GM12878 (cell line): Measurements from ENCODE around the gene ICA1. TPM values are rescaled to one million over a fixed set of nuclear protein-coding genes. Genes with fewer than 3 reads are reported as not detected.

ENCODE experiments used
- ATAC-seq: fragments of 200-7000 bp; cut with Tn5 transposase; 3 replicates; pipeline ENCODE4 v1.9.1; 2020; ENCODE audit warnings: mild to moderate bottlenecking, moderate library complexity
- BruUV-seq: library from RNA; stranded (reverse); fragments of 400-500 nt; replicated peaks from 2 replicates; lab custom pipeline; 2021; lab: Mats Ljungman, UMichigan
- CTCF ChIA-PET: fragments of 300-600 bp; sonication (Branson Sonifier 250); formaldehyde crosslinking; extraction: SDS; loops from one replicate; lab custom pipeline; 2021; ENCODE audit warnings: inconsistent platforms; lab: Yijun Ruan, JAX
- POLR2A ChIA-PET: fragments of 350-600 bp; formaldehyde crosslinking; extraction: SDS; loops from one replicate; lab custom pipeline; 2021; ENCODE audit warnings: inconsistent platforms; lab: Charles Lee
- RAD21 ChIA-PET: fragments of 300-600 bp; sonication (Branson Sonifier 250); formaldehyde crosslinking; loops from one replicate; lab custom pipeline; 2023; ENCODE audit warnings: antibody characterized with exemption; ENCODE audit not compliant: unreplicated experiment; lab: Charles Lee
- SMC1A ChIA-PET: fragments of 300-600 bp; sonication (Branson Sonifier 250); formaldehyde crosslinking; loops from one replicate; lab custom pipeline; 2023; ENCODE audit not compliant: unreplicated experiment, uncharacterized antibody; lab: Charles Lee
- DNase-seq: peaks from one replicate; pipeline ENCODE4 v3.0.0-alpha.2; 2011; ENCODE audit warnings: low read depth, low spot score
- FAIRE-seq: peaks from 3 replicates; lab custom pipeline; 2011; peaks lifted over from hg19 to GRCh38; lab: Jason Lieb, UNC
- H2AFZ ChIP-seq: 2 replicates; pipeline ENCODE4 v1.6.0; 2011; ENCODE audit warnings: low read depth, low read length, control low read depth; ENCODE audit not compliant: control insufficient read depth
- H3K27ac ChIP-seq: 2 replicates; pipeline ENCODE4 v1.5.1; 2011; ENCODE audit warnings: control low read depth; ENCODE audit not compliant: control insufficient read depth, insufficient read depth
- H3K27me3 ChIP-seq, 2 experiments: replicated peaks in 1 of 2; 2 replicates each; pipeline versions ENCODE4 v1.6.0 to v1.6.1; 2011; ENCODE audit warnings: low read length in 1 of 2; ENCODE audit not compliant: control insufficient read depth in 2 of 2, insufficient read depth in 2 of 2
- H3K36me3 ChIP-seq, 2 experiments: 2 replicates each; pipeline ENCODE4 v1.5.1; 2011; ENCODE audit warnings: low read length in 1 of 2; ENCODE audit not compliant: control insufficient read depth in 2 of 2, insufficient read depth in 2 of 2
- H3K4me1 ChIP-seq: 2 replicates; pipeline ENCODE4 v1.6.1; 2011; ENCODE audit warnings: mild to moderate bottlenecking, low read length, moderate library complexity, mixed read lengths; ENCODE audit not compliant: control insufficient read depth, insufficient read depth
- H3K4me2 ChIP-seq: 2 replicates; pipeline ENCODE4 v1.6.0; 2011; ENCODE audit warnings: control low read depth; ENCODE audit not compliant: control insufficient read depth, insufficient read depth
- H3K4me3 ChIP-seq: fragments of 200-600 bp; sonication (generic); 2 replicates; pipeline ENCODE4 v1.5.1; 2016
- H3K79me2 ChIP-seq: 2 replicates; pipeline ENCODE4 v1.6.0; 2011; ENCODE audit warnings: low read length; ENCODE audit not compliant: control insufficient read depth, insufficient read depth
- H3K9ac ChIP-seq: 2 replicates; pipeline ENCODE4 v1.8.0; 2011; ENCODE audit warnings: low read length, control low read depth, mixed read lengths; ENCODE audit not compliant: control insufficient read depth, insufficient read depth
- H3K9me3 ChIP-seq: replicated peaks from 3 replicates; pipeline ENCODE4 v1.5.1; 2011; ENCODE audit warnings: mild to moderate bottlenecking, low read length; ENCODE audit not compliant: control insufficient read depth, insufficient read depth
- H4K20me1 ChIP-seq: 2 replicates; pipeline ENCODE4 v1.6.0; 2011; ENCODE audit not compliant: control insufficient read depth, insufficient read depth
- CHD4 ChIP-seq: fragments of 200-600 bp; sonication (generic); IDR thresholded peaks from 2 replicates; pipeline ENCODE4 v1.6.1; 2016; ENCODE audit warnings: mild to moderate bottlenecking
- ETV6 ChIP-seq, 2 experiments: fragments of 450-650 bp in 1 of 2; IDR thresholded peaks in 1 of 2; conservative IDR thresholded peaks in 1 of 2; 2 replicates each; pipeline ENCODE4 v1.6.1; 2014; ENCODE audit warnings: antibody characterized with exemption in 1 of 2, borderline replicate concordance in 1 of 2, low read depth in 1 of 2, mild to moderate bottlenecking in 1 of 2, moderate library complexity in 1 of 2
- FOXK2 ChIP-seq: fragments of 450-650 bp; IDR thresholded peaks from 2 replicates; pipeline ENCODE4 v1.6.1; 2017; ENCODE audit warnings: mild to moderate bottlenecking, moderate library complexity
- HCFC1 ChIP-seq: fragments of 150-350 bp; IDR thresholded peaks from 2 replicates; pipeline ENCODE4 v1.6.1; 2014; ENCODE audit warnings: low read length
- IKZF1 ChIP-seq: fragments of 450-650 bp; conservative IDR thresholded peaks from 2 replicates; pipeline ENCODE4 v1.6.1; 2017; ENCODE audit warnings: antibody characterized with exemption, mild to moderate bottlenecking
- KDM1A ChIP-seq: fragments of 200-600 bp; sonication (generic); IDR thresholded peaks from 2 replicates; pipeline ENCODE4 v1.6.1; 2016; ENCODE audit warnings: borderline replicate concordance
- MYC ChIP-seq: IDR thresholded peaks from 2 replicates; pipeline ENCODE4 v1.6.1; 2011; ENCODE audit warnings: mild to moderate bottlenecking, low read length, moderate library complexity, inconsistent platforms; ENCODE audit not compliant: insufficient read depth, insufficient replicate concordance, insufficient read length, severe bottlenecking
- POLR2AphosphoS5 ChIP-seq: IDR thresholded peaks from 2 replicates; pipeline ENCODE4 v1.6.1; 2011; ENCODE audit warnings: mild to moderate bottlenecking, low read length, inconsistent platforms
- RAD51 ChIP-seq: fragments of 450-650 bp; IDR thresholded peaks from 2 replicates; pipeline ENCODE4 v1.6.1; 2016; ENCODE audit warnings: moderate library complexity, mild to moderate bottlenecking, inconsistent platforms
- RUNX3 ChIP-seq: IDR thresholded peaks from 2 replicates; pipeline ENCODE4 v1.6.1; 2012; ENCODE audit warnings: low read length, inconsistent platforms
- SMAD1 ChIP-seq: fragments of 450-650 bp; IDR thresholded peaks from 2 replicates; pipeline ENCODE4 v1.6.1; 2018; ENCODE audit warnings: mild to moderate bottlenecking, low read depth; ENCODE audit not compliant: partially characterized antibody
- STAT3 ChIP-seq: IDR thresholded peaks from 2 replicates; pipeline ENCODE4 v1.6.1; 2011; ENCODE audit warnings: low read depth, low read length, improper control_type of control experiment
- SUPT20H ChIP-seq: IDR thresholded peaks from 2 replicates; pipeline ENCODE4 v1.6.1; 2011; ENCODE audit warnings: low read depth, mild to moderate bottlenecking, low read length, moderate library complexity, borderline replicate concordance; ENCODE audit not compliant: control insufficient read depth
- WRNIP1 ChIP-seq: IDR thresholded peaks from 2 replicates; pipeline ENCODE4 v1.6.1; 2011; ENCODE audit warnings: low read depth, low read length, improper control_type of control experiment, borderline replicate concordance
- YY1 ChIP-seq: IDR thresholded peaks from 2 replicates; pipeline ENCODE4 v1.6.1; 2011; ENCODE audit warnings: low read depth, mild to moderate bottlenecking, low read length
- WGBS: methylation state at CpG from one replicate; pipeline ENCODE4 v1.1.6; 2016; ENCODE audit warnings: low lambda C conversion rate; ENCODE audit not compliant: insufficient replicate concordance, insufficient coverage; ENCODE audit errors: missing lambda C conversion rate; 5-methylcytosine and 5-hydroxymethylcytosine counted together
- in situ Hi-C: fragments of 300-500 bp; cut with MboI; formaldehyde crosslinking; loops from 9 replicates; pipeline ENCODE4 v1.14.3; 2018; ENCODE audit warnings: mixed read lengths
- intact Hi-C: fragments of 100-400 bp; cut with micrococcal nuclease; formaldehyde crosslinking; loops from one replicate; pipeline ENCODE4 v1.14.2; 2022; ENCODE audit not compliant: unreplicated experiment
- polyA plus RNA-seq, 11 experiments: library from polyadenylated mRNA; depleted of rRNA in 4 of 11; unstranded in 6 of 11; stranded (reverse) in 5 of 11; fragments of >200 nt; fragmentation: Nextera tagmentation in 4 of 11; fragmentation: Illumina TruSeq in 1 of 11; extraction: Ambion mirVana in 4 of 11; extraction: Trizol in 1 of 11; gene quantifications; 1 replicate in 1 of 11; 2 replicates in 10 of 11; pipeline versions ENCODE4 v1.2.1 to v1.2.3, GENCODE V29; 2011 to 2016; ENCODE audit warnings: inconsistent platforms in 2 of 11, missing spikeins in 2 of 11, low read depth in 1 of 11
- total RNA-seq, 4 experiments: library from RNA; depleted of rRNA in 3 of 4; stranded (reverse); fragments of >200 nt in 3 of 4; fragmentation: Illumina TruSeq in 1 of 4; extraction: Trizol in 1 of 4; gene quantifications; 2 replicates each; pipeline versions ENCODE4 v1.2.1 to v1.2.3, GENCODE V29; 2013 to 2021
- TF ChIP-seq, protein P1 (sequence below): IDR thresholded peaks from 2 replicates; pipeline ENCODE4 v1.6.1; 2011; ENCODE audit warnings: low read depth, low read length, improper control_type of control experiment, borderline replicate concordance
- TF ChIP-seq, protein P2 (sequence below): fragments of 450-650 bp; IDR thresholded peaks from 2 replicates; pipeline ENCODE4 v1.6.1; 2017; ENCODE audit warnings: low read depth, mild to moderate bottlenecking, moderate library complexity

Gene ICA1
- total and polyA plus RNA-seq, 10 of the 15 experiments (the other 5 are each of a cell fraction or from before 2014, with no cell fraction given): 1.3 to 35.1 (median 3.3) TPM

DNA sequence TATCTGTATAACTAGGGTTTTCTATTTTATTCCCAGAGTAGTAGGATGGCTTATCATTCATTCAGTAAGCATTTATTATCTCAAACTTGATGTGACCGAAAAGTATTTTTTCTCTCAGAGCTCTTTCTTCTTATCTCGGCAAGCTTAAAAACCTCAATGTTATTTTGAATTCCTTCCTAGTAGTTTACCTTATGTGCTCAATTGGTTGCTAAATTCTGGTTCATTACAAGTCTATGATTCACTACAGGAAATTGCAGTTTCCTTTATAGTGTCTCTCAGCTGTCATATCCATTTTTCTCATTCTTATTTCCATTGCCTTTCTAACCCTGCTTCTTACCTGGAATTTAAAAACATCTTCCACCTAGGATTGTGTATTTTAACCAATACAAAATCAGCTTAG is 12.6 kb upstream of the ICA1 start:
- no peaks in the 10 kb centered on the region for H3K36me3 ChIP-seq
- ChIA-PET CTCF (interaction anchor here (0.8 to 2.7 kb wide), 3 partner anchors 10 to 21 kb away, joined by 4 to 10 read pairs (median 4); no protein-coding TSS in a partner anchor), RAD21 (interaction anchor here (1.1 kb wide), 1 partner anchor 9 kb away, joined by 5 read pairs; no protein-coding TSS in a partner anchor), POLR2A (no interaction called here), SMC1A (interaction anchor here (3.0 kb wide), 1 partner anchor 20 kb away, joined by 11 read pairs; no protein-coding TSS in a partner anchor)
- peaks cover 0 to 1% of the 10 kb centered on the region in 2 experiments; a peak in 1 of 4 replicates for H3K27me3 ChIP-seq
- no peak overlapping the region for H3K4me3 ChIP-seq
- no peak for FAIRE-seq
- no peak overlapping the region for H3K9ac ChIP-seq
- H4K20me1 ChIP-seq: no peaks in the 10 kb centered on the region
- WGBS: 100% methylated on average over 2 of the region's 2 CpGs
- no TSS peak for BruUV-seq
- H2AFZ ChIP-seq: no peak overlapping the region
- no peak for ATAC-seq
- H3K9me3 ChIP-seq: no peaks in the 10 kb centered on the region
- intact Hi-C loops: no loop called here
- no peaks in the 10 kb centered on the region for H3K79me2 ChIP-seq
- H3K27ac ChIP-seq: no peak overlapping the region
- no peak for DNase-seq
- H3K4me1 ChIP-seq: no peaks in the 10 kb centered on the region
- in situ Hi-C loops: no loop called here
- H3K4me2 ChIP-seq: no peak overlapping the region
- TF ChIP-seq HCFC1 (no peak), KDM1A (no peak), IKZF1 (no peak), RAD51 (no peak), MYC (no peak), SUPT20H (no peak), FOXK2 (no peak), RUNX3 (no peak), YY1 (no peak), CHD4 (no peak), WRNIP1 (no peak), ETV6 (conservative IDR thresholded peaks at IDR 0.05 in 1 of 2, IDR thresholded peaks at IDR 0.05 in 1 of 2; ENCODE audit: borderline replicate concordance in 1 of 2, low read depth in 1 of 2) (no peak), STAT3 (no peak), POLR2AphosphoS5 (no peak), SMAD1 (no peak)
- TF ChIP-seq, protein P1, sequence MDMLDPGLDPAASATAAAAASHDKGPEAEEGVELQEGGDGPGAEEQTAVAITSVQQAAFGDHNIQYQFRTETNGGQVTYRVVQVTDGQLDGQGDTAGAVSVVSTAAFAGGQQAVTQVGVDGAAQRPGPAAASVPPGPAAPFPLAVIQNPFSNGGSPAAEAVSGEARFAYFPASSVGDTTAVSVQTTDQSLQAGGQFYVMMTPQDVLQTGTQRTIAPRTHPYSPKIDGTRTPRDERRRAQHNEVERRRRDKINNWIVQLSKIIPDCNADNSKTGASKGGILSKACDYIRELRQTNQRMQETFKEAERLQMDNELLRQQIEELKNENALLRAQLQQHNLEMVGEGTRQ: no peak
- TF ChIP-seq, protein P2, sequence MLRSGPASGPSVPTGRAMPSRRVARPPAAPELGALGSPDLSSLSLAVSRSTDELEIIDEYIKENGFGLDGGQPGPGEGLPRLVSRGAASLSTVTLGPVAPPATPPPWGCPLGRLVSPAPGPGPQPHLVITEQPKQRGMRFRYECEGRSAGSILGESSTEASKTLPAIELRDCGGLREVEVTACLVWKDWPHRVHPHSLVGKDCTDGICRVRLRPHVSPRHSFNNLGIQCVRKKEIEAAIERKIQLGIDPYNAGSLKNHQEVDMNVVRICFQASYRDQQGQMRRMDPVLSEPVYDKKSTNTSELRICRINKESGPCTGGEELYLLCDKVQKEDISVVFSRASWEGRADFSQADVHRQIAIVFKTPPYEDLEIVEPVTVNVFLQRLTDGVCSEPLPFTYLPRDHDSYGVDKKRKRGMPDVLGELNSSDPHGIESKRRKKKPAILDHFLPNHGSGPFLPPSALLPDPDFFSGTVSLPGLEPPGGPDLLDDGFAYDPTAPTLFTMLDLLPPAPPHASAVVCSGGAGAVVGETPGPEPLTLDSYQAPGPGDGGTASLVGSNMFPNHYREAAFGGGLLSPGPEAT: no peak
